K562 (cell line): ENCODE results near the gene PDE4A. TPM values are rescaled to one million over a fixed set of nuclear protein-coding genes. Genes with fewer than 3 reads are reported as not detected.

Source experiments
- AFF4 ChIP-seq: sonication (generic); formaldehyde crosslinking; IDR thresholded peaks from 2 replicates; pipeline ENCODE4 v1.8.0; 2023; ENCODE audit warnings: mild to moderate bottlenecking, missing genetic modification reagents
- ARNT ChIP-seq, 2 experiments: fragments of 450-650 bp; IDR thresholded peaks; 2 replicates each; pipeline ENCODE4 v1.6.1; 2016; ENCODE audit warnings: mild to moderate bottlenecking in 1 of 2
- CBFB ChIP-seq: sonication (generic); formaldehyde crosslinking; IDR thresholded peaks from 2 replicates; pipeline ENCODE4 v1.4.0; 2020; ENCODE audit warnings: mild to moderate bottlenecking, missing genetic modification reagents
- DPF2 ChIP-seq: fragments of 450-650 bp; IDR thresholded peaks from 2 replicates; pipeline ENCODE4 v1.6.1; 2016
- GABPA ChIP-seq: fragments of 200-800 bp; sonication (Bioruptor generic); conservative IDR thresholded peaks from 2 replicates; pipeline ENCODE4 v1.6.1; 2016; ENCODE audit warnings: low read depth, missing genetic modification characterization, missing compliant biosample characterization
- GABPB2 ChIP-seq: fragments of 250-450 bp; sonication (Bioruptor Pico); conservative IDR thresholded peaks from 2 replicates; pipeline ENCODE4 v1.5.1; 2021; ENCODE audit warnings: mild to moderate bottlenecking
- HIVEP1 ChIP-seq: fragments of 250-450 bp; sonication (Bioruptor Pico); IDR thresholded peaks from 2 replicates; pipeline ENCODE4 v1.4.0; 2020; ENCODE audit warnings: mild to moderate bottlenecking
- PHF8 ChIP-seq: fragments of 200-600 bp; sonication (generic); IDR thresholded peaks from 2 replicates; pipeline ENCODE4 v1.6.1; 2012; ENCODE audit warnings: mixed run types, mild to moderate bottlenecking, inconsistent platforms, low read length, moderate library complexity, borderline replicate concordance
- PRMT5 ChIP-seq: sonication (generic); formaldehyde crosslinking; IDR thresholded peaks from 2 replicates; pipeline ENCODE4 v1.5.0; 2020; ENCODE audit warnings: missing genetic modification reagents
- SUPT5H ChIP-seq: fragments of 450-650 bp; IDR thresholded peaks from 2 replicates; pipeline ENCODE4 v1.6.1; 2016
- ZC3H4 ChIP-seq: sonication (generic); formaldehyde crosslinking; IDR thresholded peaks from 2 replicates; pipeline ENCODE4 v1.9.0; 2021; ENCODE audit warnings: missing genetic modification reagents, borderline replicate concordance
- ZNF584 ChIP-seq: fragments of 200-800 bp; sonication (Bioruptor generic); IDR thresholded peaks from 2 replicates; pipeline ENCODE4 v1.6.1; 2016; ENCODE audit warnings: low read depth, mild to moderate bottlenecking, missing genetic modification characterization, missing compliant biosample characterization
- ZNF589 ChIP-seq: fragments of 200-800 bp; sonication (Bioruptor generic); IDR thresholded peaks from 2 replicates; pipeline ENCODE4 v1.6.1; 2016; ENCODE audit warnings: low read depth, missing genetic modification characterization, missing compliant biosample characterization
- polyA plus RNA-seq, 8 experiments: library from polyadenylated mRNA; depleted of rRNA in 4 of 8; stranded (reverse) in 5 of 8; unstranded in 3 of 8; fragments of >200 nt; fragmentation: Nextera tagmentation in 2 of 8; fragmentation: Illumina TruSeq in 1 of 8; extraction: Ambion mirVana in 2 of 8; extraction: Trizol in 1 of 8; gene quantifications; 2 replicates each; pipeline versions ENCODE4 v1.2.1 to v1.2.3, GENCODE V29; 2011 to 2014; ENCODE audit warnings: inconsistent platforms in 1 of 8, missing spikeins in 1 of 8
- total RNA-seq, 7 experiments: library from RNA; depleted of rRNA in 6 of 7; stranded (reverse); fragments of >200 nt in 6 of 7; fragmentation: Illumina TruSeq in 2 of 7; extraction: Trizol in 2 of 7; gene quantifications; 2 replicates each; pipeline versions ENCODE4 v1.2.1 to v1.2.3, GENCODE V29; 2011 to 2021; ENCODE audit warnings: low replicate concordance in 1 of 7
- TF ChIP-seq, protein P1 (sequence below): sonication (generic); formaldehyde crosslinking; IDR thresholded peaks from 2 replicates; pipeline ENCODE4 v1.4.0; 2020; ENCODE audit warnings: mild to moderate bottlenecking, missing genetic modification reagents
- TF ChIP-seq, protein P2 (sequence below): sonication (generic); formaldehyde crosslinking; IDR thresholded peaks from 2 replicates; pipeline ENCODE4 v1.8.0; 2022; ENCODE audit warnings: mild to moderate bottlenecking, low read depth, missing genetic modification reagents
- TF ChIP-seq, protein P3 (sequence below): sonication (generic); formaldehyde crosslinking; IDR thresholded peaks from 2 replicates; pipeline ENCODE4 v1.8.0; 2022; ENCODE audit warnings: mild to moderate bottlenecking, missing genetic modification reagents, borderline replicate concordance

The PDE4A gene
- total and polyA plus RNA-seq, 9 of the 15 experiments (the other 6 are each of a cell fraction or from before 2014, with no cell fraction given), result 0.66 to 26.9 (median 4.6) TPM

GRCh38 chr19:10503002-10503789 lies 82.9 kb downstream of the PDE4A start, which contains the start of gene KEAP1 (continued):
- 0 out of 4 replicates have a peak, but pooled peaks have one; percentile 33 to 43 for TF ChIP-seq ARNT (IDR thresholded peaks at IDR 0.05)
- no peak for TF ChIP-seq GABPB2 (CRISPR knock-in tag)
- TF ChIP-seq, protein P1, sequence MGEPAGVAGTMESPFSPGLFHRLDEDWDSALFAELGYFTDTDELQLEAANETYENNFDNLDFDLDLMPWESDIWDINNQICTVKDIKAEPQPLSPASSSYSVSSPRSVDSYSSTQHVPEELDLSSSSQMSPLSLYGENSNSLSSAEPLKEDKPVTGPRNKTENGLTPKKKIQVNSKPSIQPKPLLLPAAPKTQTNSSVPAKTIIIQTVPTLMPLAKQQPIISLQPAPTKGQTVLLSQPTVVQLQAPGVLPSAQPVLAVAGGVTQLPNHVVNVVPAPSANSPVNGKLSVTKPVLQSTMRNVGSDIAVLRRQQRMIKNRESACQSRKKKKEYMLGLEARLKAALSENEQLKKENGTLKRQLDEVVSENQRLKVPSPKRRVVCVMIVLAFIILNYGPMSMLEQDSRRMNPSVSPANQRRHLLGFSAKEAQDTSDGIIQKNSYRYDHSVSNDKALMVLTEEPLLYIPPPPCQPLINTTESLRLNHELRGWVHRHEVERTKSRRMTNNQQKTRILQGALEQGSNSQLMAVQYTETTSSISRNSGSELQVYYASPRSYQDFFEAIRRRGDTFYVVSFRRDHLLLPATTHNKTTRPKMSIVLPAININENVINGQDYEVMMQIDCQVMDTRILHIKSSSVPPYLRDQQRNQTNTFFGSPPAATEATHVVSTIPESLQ, result peak; percentile 95; the same call in 1 of the 2 replicates
- 0 out of 2 replicates have a peak, but pooled peaks have one; percentile 16 for TF ChIP-seq ZNF584
- TF ChIP-seq, protein P2, sequence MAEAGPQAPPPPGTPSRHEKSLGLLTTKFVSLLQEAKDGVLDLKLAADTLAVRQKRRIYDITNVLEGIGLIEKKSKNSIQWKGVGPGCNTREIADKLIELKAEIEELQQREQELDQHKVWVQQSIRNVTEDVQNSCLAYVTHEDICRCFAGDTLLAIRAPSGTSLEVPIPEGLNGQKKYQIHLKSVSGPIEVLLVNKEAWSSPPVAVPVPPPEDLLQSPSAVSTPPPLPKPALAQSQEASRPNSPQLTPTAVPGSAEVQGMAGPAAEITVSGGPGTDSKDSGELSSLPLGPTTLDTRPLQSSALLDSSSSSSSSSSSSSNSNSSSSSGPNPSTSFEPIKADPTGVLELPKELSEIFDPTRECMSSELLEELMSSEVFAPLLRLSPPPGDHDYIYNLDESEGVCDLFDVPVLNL (CRISPR knock-in tag), result 0 out of 2 replicates have a peak, but pooled peaks have one; percentile 65
- TF ChIP-seq ZNF589 (CRISPR knock-in tag), result peak; percentile 3; the same call in 1 of the 2 replicates
- 0 out of 2 replicates have a peak, but pooled peaks have one; percentile 33 for TF ChIP-seq HIVEP1 (CRISPR knock-in tag)
- TF ChIP-seq CBFB, result peak; percentile 57; the same call in 1 of the 2 replicates
- TF ChIP-seq AFF4, result peak; percentile 88
- TF ChIP-seq SUPT5H, result peak; percentile 59
- peak; percentile 83 for TF ChIP-seq DPF2
- peak; percentile 81; the same call in 1 of the 2 replicates for TF ChIP-seq PHF8
- peak; percentile 50; the same call in 1 of the 2 replicates for TF ChIP-seq GABPA (tag)
- peak; percentile 82 for TF ChIP-seq ZC3H4 (CRISPR knock-in tag)
- no peak for TF ChIP-seq PRMT5 (CRISPR knock-in tag)
- TF ChIP-seq, protein P3, sequence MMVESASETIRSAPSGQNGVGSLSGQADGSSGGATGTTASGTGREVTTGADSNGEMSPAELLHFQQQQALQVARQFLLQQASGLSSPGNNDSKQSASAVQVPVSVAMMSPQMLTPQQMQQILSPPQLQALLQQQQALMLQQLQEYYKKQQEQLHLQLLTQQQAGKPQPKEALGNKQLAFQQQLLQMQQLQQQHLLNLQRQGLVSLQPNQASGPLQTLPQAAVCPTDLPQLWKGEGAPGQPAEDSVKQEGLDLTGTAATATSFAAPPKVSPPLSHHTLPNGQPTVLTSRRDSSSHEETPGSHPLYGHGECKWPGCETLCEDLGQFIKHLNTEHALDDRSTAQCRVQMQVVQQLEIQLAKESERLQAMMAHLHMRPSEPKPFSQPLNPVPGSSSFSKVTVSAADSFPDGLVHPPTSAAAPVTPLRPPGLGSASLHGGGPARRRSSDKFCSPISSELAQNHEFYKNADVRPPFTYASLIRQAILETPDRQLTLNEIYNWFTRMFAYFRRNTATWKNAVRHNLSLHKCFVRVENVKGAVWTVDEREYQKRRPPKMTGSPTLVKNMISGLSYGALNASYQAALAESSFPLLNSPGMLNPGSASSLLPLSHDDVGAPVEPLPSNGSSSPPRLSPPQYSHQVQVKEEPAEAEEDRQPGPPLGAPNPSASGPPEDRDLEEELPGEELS (CRISPR knock-in tag), result peak; percentile 50; the same call in 1 of the 2 replicates
